22Rv1 (cell line): ENCODE data around the gene HNRNPDL.
"Not testable (repeated sequence)": the region's sequence is repeated elsewhere in the genome, so short reads cannot be mapped to it uniquely, and the experiment has no call there.

Experiments used
- CTCF ChIP-seq: fragments of 450-650 bp; IDR thresholded peaks from 2 replicates; pipeline ENCODE4 v1.5.1; 2017; ENCODE audit warnings: mild to moderate bottlenecking
- ZFX ChIP-seq: fragments of 450-650 bp; IDR thresholded peaks from 2 replicates; pipeline ENCODE4 v1.6.1; 2017; ENCODE audit warnings: antibody characterized with exemption, borderline replicate concordance

DNA sequence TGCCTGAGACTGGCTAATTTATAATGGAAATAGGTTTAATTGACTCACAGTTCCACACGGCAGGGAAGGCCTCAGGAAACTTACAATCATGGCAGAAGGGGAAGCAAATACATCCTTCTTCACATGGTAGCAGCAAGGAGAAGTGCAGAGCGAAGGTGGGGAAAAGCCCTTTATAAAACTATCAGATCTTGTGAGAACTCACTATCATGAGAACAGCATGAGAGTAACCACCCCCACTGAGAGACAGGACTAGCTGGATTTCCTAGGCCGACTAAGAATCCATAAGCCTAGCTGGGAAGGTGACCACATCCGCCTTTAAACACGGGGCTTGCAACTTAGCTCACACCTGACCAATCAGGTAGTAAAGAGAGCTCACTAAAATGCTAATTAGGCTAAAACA, 42.8 kb upstream of the HNRNPDL start:
- not testable (repeated sequence) for TF ChIP-seq CTCF, ZFX
